ENCODE results near the gene UBE4B.
"Not testable (repeated sequence)": the region's sequence is repeated elsewhere in the genome, so short reads cannot be mapped to it uniquely, and the experiment has no call there.

UBE4B gene

DNA sequence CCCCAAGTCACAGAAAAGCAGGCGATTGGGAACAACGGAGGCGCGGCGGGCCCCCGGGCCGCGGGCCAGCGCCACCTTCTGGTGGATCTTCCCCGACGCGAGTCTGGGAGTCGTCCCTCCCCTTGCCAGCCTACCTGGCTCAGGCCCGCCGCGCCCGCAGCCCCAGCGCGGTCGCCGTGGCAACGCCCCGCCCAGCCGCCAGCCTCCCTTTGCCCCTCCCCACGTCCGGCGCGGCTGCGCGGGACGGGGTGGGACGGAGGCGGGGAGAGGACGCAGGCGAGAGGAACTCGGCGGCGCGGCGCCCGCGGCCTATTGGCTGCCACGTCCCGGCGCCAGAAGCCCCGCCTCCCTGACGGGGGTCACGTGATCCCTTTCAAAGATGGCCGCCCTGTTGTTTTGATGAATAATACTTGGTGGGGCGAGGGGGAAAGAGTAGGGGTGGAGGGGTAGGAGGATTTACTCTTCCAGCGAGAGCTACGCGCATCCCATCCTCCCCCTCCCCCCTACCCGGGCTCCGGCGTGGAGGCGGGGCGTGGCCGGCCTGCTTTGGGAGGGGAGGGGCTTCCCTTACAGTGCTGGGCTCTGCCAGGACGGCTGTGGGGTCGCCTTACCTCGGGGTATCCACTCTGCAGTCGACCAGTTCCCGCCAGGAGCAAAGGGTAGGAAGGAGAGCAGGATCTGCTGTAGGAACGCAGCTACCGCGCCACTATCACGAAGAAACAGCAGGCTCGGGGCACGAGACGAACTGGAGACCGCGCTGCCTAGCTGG is at the start of gene UBE4B:
Gene UBE4B, plus strand, starts transcription at position 369 of the 769 bp plus-strand sequence. CDS start 713 bp downstream, outside the sequence.
- DNase-seq (ENCODE audit: low read depth in 2 of 2) = peak; percentile 96 to 98

GRCh38 chr1:9984253-9984652 is 48.5 kb upstream of the UBE4B start:
- DNase-seq (ENCODE audit: low read depth in 2 of 2) = no peak

DNA sequence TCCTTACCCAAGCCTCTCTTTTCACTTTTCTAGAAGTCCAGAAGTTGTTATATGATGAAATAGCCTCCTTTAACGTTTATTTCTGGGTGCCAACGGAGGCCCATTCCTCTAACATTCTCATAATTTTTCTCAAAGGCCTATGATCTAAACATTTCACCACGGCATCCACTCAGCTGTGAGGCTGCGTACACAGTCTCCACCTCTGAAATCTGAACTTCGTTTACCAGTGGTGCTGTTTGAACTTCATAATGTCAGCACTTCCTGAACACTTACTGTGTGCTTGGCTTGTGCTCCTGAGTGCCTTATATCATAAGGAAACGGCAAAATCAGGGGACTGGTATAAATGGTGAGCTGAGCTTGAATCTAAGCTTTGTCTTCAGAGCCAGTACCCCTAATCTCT is 47.8 kb upstream of the UBE4B start:
- DNase-seq (ENCODE audit: low read depth in 2 of 2) = no peak

DNA sequence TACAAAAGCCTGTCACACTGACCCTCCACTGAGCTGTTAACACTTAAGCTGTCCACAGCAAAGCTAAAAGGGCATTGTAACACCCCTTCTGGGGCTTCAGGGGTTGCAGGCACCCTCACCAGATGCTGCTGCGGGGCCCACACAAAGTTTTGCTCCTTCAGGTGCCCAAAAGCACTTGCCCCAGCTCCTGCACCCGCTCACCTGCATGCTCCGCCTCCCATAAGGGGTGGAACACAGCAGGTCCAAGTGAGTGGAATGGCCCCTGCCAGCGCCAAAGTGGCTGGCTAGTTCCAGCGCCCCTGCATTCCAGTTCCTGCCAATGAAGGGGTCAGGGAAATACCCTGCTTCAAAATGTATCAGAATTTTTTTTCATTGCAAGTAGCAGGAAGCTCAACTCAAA is 43.0 kb upstream of the UBE4B start:
- no peak for DNase-seq (ENCODE audit: low read depth in 2 of 2)

- DNase-seq (ENCODE audit: low read depth in 2 of 2) = no peak
Measured at GRCh38 chr1:9990944-9991343, 41.8 kb upstream of the UBE4B start.

- DNase-seq (ENCODE audit: low read depth in 2 of 2) = no peak
Measured at GRCh38 chr1:9992910-9993309, 39.8 kb upstream of the UBE4B start.

DNA sequence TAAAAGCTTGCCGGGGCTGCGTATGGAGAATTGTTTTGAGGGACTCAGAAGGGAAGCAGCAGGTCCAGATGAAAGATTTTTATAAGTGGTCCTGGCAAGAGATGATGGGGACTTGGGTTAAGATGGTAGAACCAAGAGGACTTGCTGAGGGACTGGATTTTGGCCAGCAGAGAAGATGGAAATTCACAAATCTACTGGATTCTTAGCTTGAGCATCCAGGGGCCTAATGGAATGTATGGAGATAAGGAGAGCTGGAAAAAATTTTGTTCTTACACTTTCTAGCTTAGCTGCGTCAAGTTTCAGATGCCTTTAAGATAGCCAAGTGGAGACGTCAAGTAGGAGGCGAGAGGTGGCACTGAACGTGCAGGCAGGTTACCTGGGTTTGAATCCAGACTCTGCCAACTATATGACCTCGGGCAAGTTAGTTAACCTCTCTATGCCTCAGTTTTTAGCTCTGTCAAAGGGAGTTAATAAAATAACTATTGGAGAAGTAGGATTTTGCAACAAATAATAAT is 39.1 kb upstream of the UBE4B start:
- no peak for DNase-seq (ENCODE audit: low read depth in 2 of 2)

DNA sequence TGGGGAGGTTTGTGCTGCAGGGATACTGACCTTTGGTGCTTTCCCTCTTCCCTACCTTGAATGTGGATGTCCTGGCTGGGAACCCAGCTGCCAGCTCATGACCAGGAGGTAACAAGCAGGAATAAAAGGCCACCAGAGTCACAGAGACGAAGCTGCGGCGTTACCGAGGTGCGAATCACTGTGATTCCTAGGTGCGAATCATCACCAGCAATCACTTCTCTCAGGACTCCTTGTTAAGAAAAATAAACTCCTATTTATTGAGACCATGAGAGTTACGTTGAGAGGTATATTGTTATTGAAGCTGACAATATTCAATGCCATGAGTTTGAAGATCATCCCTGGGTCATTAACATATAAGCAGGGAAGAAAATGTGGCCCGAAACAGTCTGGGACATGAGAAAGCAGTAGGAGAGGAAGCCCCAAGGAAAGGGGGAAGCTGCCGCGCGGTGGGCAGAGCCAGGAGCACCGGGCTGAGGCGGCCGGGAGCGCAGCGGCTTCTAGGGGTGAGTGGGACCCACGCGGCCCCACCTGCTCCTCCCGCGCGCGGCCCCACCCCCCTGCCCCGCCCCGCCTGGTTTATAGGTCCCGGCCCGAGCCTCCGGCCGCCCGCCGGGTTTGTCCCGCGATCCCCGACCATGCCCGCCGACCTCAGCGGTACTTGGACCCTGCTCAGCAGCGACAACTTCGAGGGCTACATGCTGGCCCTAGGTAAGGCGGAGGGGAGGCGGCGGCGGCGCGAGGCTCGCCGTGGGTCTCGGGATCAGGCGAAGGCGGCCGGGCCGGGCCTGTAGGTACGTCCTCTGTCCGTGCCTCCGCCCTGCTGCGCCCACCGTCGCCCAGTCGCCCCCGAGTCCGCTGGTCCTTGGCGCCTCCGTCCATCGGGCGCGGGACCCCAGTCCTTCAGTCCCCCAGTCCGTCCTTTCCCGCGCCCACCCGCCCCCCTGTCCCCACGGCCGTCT is 35.9 kb upstream of the UBE4B start, which contains the start of gene RBP7:
Gene RBP7, plus strand, starts transcription at position 605 of the 959 bp plus-strand sequence. Its CDS starts 31 bp downstream, at position 636.
- DNase-seq (ENCODE audit: low read depth in 2 of 2) = no peak

DNA sequence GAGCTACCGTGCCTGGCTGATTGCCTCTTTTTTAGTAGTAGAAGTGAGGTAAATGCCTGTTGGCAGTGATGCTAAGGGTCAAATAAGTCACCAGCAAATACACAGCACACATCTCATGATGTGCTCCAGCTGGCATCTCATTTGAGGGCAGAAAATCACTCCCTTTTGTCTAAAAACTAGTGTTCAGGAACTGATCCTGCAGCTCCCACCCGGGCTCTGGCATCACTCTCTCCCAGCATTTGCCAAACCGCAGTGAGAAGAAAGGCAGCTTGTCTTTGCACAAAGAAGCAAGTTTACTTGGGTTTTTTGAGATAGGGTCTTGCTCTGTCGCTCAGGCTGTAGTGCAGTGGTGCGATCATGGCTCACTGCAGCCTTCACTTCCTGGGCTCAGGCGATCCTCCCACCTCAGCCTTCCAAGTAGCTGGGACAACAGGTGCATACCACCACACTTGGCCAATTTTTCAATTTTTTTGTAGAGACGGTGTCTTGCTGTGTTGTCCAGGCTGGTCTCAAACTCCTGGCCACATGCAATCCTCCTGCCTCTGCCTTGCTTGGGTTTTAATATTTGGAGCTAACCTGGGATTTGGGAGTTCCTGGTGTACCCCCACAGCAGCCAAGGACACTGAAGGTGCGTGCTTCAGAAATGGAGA is 31.6 kb upstream of the UBE4B start:
- no peak for DNase-seq (ENCODE audit: low read depth in 2 of 2)

DNA sequence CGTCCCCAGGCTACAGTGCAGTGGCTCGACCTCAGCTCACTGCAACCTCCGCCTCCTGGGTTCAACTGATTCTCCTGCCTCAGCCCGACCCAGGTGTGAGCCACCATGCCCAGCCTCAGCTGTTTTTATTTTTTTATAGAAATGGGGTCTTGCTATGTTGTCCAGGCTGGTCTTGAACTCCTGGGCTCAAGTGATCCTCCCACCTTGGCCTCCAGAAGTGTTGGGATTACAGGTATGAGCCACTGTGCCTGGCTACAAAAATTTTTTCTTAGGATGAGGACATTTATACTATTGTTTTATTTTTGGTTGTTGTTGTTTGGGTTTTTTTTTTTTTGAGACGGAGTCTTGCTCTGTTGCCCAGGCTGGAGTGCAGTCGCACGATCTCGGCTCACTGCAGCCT is 27.5 kb upstream of the UBE4B start:
- not testable (repeated sequence) for DNase-seq (ENCODE audit: low read depth in 2 of 2)

GRCh38 chr1:10007169-10007568 is 25.6 kb upstream of the UBE4B start:
- DNase-seq (ENCODE audit: low read depth in 2 of 2) = no peak

GRCh38 chr1:10014016-10014415 is 18.7 kb upstream of the UBE4B start:
- no peak for DNase-seq (ENCODE audit: low read depth in 2 of 2)

DNA sequence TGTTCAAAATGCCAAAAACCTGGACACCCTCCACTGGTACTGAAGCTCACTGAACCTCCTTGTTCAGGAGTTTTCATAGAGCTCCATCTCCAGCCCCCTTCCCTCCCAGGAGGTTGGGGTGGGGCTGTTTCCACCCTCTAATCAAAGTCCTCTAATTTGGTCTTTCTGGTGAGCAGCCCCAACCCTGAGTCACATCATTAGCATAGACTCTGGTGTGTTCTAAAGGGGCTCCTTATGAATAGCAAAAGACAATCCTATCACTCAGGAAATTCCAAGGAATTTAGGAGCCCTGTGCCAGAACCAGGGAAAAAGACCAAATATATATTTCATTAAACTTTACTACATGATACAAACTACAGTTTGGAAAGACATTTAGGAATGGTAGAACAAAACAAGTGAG is 13.2 kb upstream of the UBE4B start:
- no peak for DNase-seq (ENCODE audit: low read depth in 2 of 2)

GRCh38 chr1:10020086-10020485 is 12.7 kb upstream of the UBE4B start:
- no peak for DNase-seq (ENCODE audit: low read depth in 2 of 2)

DNA sequence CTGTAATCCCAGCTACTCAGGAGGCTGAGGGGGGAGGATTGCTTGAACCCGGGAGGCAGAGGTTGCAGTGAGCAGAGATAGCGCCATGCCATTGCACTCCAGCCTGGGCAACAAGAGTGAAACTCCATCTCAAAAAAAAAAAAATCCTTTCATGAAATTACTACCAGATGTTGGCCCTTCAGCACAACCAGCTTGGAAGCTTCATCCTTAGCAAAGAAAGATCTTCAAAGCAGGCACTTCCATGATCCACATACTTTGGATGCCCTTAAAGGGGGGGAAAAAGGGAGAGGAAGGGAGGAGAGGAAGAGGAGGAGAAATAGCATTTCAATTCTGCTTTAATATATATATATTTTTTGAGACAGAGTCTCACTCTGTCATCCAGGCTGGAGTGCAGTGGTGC is 12.1 kb upstream of the UBE4B start:
- not testable (repeated sequence) for DNase-seq (ENCODE audit: low read depth in 2 of 2)

GRCh38 chr1:10021992-10022391 is 10.8 kb upstream of the UBE4B start:
- not testable (repeated sequence) for DNase-seq (ENCODE audit: low read depth in 2 of 2)

DNA sequence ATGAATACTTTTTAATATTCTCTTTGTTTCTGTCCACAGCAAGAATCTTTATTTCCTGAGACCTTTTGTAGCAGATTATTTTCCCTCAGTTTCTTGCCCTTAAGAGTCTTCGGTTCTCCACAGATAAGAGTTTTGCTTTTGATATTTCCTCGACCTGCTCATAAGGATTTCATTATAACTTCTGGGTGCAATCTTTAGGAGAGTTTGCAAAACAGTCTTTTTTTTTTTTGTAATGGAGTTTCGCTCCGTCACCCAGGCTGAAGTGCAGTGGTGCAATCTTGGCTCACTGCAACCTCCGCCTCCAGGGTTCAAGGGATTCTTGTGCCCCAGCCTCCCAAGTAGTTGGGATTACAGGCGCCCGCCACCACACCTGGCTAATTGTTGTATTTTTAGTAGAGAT is 10.1 kb upstream of the UBE4B start:
- no peak for DNase-seq (ENCODE audit: low read depth in 2 of 2)

DNA sequence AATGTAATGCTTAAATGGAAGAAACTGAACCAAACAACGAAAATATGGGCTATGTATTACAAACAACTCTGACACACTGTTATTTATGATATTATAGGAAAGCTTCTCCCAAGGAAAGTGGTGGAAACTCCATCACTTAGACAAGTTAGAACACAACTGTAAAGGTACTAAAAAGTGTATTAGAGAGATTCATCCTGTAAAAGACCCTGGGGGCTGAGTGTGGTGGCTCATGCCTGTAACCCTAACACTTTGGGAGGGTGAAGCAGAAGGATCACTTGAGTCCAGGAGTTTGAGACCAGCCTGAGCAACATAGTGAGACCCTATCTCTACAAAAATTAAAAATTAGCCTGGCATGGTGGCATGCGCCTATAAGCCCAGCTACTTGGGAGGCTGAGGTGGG is 7.4 kb upstream of the UBE4B start:
- no peak for DNase-seq (ENCODE audit: low read depth in 2 of 2)

DNA sequence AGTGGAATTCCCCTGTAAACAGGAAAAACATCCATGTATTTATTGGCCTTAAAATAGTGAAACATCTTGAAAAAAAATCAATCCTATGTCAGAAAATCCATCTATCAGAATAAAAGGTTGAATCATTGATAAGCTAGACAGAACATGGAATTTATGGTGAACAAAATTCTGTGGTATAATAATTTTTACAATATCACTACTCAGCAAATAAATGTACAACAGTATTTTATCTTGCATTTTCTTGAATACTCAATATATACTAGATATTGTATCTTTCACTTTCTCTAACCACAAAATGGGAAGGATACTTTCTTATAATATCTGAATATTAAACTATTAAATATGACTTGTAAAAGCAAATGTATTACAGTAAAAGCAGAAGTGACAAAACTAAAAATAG is 5.7 kb upstream of the UBE4B start:
- no peak for DNase-seq (ENCODE audit: low read depth in 2 of 2)

DNA sequence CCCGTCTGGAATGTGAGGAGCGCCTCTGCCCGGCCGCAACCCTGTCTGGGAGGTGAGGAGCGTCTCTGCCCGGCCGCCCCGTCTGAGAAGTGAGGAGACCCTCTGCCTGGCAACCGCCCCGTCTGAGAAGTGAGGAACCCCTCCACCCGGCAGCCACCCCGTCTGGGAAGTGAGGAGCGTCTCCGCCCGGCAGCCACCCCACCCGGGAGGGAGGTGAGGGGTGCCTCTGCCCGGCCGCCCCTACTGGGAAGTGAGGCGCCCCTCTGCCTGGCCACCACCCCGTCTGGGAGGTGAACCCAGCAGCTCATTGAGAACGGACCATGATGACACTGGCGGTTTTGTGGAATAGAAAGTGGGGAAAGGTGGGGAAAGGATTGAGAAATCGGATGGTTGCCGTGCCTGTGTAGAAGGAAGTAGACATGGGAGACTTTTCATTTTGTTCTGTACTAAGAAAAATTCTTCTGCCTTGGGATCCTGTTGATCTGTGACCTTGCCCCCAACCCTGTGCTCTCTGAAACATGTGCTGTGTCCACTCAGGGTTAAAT is 3.7 kb upstream of the UBE4B start:
- not testable (repeated sequence) for DNase-seq (ENCODE audit: low read depth in 2 of 2)

DNA sequence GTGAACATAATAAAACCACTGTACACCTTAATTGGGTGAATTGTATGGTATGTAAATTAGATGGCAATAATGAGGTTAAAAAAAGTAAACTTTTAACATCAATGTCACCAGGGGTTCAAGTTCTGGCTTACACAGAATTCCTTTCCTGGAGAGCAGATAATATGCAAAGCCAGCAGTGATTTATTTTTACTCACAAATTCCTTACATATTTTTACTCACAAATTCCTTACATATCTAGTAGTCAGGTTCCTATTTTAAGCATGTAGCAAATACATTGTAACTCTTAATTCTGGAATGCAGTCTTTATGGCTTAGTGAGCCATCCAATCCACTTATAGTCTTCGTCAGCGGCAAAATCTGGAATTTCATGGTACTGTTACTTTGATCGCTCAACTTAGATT is 1.3 kb upstream of the UBE4B start:
- DNase-seq (ENCODE audit: low read depth in 2 of 2) = no peak
